ENCODE data around the gene RNF168.
"Not testable (repeated sequence)": the region's sequence is repeated elsewhere in the genome, so short reads cannot be mapped to it uniquely, and the experiment has no call there.

Gene RNF168

GRCh38 chr3:196514913-196515621 is 11.5 kb upstream of the RNF168 start, which contains the start of gene SMCO1:
TSS of gene SMCO1 (minus strand) at chr3:196515346. CDS start at chr3:196515209, 137 bp downstream.
- no peak for DNase-seq (ENCODE audit: low read depth)

GRCh38 chr3:196514350-196514716 is 10.8 kb upstream of the RNF168 start:
- DNase-seq (ENCODE audit: low read depth): no peak

GRCh38 chr3:196513697-196514349 is 10.3 kb upstream of the RNF168 start:
- no peak for DNase-seq (ENCODE audit: low read depth)

- not testable (repeated sequence) for DNase-seq (ENCODE audit: low read depth)
Observed at GRCh38 chr3:196511646-196512425, 8.3 kb upstream of the RNF168 start.

- not testable (repeated sequence) for DNase-seq (ENCODE audit: low read depth)
Observed at GRCh38 chr3:196511108-196511507, 7.5 kb upstream of the RNF168 start.

GRCh38 chr3:196506687-196507086 is 3.1 kb upstream of the RNF168 start:
- no peak for DNase-seq (ENCODE audit: low read depth)

GRCh38 chr3:196504556-196504955 is 988 bp upstream of the RNF168 start:
- DNase-seq (ENCODE audit: low read depth): no peak

GRCh38 chr3:196504077-196504398 is 470 bp upstream of the RNF168 start:
- DNase-seq (ENCODE audit: low read depth): not testable (repeated sequence)

- peak; percentile 34 for DNase-seq (ENCODE audit: low read depth)
Observed at GRCh38 chr3:196502775-196503195, 783 bp downstream of the RNF168 start.

GRCh38 chr3:196501316-196502044 is 2.1 kb downstream of the RNF168 start:
- peak; percentile 25 for DNase-seq (ENCODE audit: low read depth)

- no peak for DNase-seq (ENCODE audit: low read depth)
Observed at GRCh38 chr3:196499807-196500524, 3.6 kb downstream of the RNF168 start.

- no peak for DNase-seq (ENCODE audit: low read depth)
Observed at GRCh38 chr3:196499061-196499460, 4.5 kb downstream of the RNF168 start.

- DNase-seq (ENCODE audit: low read depth): no peak
Observed at GRCh38 chr3:196498297-196498696, 5.3 kb downstream of the RNF168 start.

- no peak for DNase-seq (ENCODE audit: low read depth)
Observed at GRCh38 chr3:196496183-196496582, 7.4 kb downstream of the RNF168 start.

GRCh38 chr3:196493292-196493691 is 10.3 kb downstream of the RNF168 start:
- no peak for DNase-seq (ENCODE audit: low read depth)

GRCh38 chr3:196492080-196492479 is 11.5 kb downstream of the RNF168 start:
- DNase-seq (ENCODE audit: low read depth): no peak

GRCh38 chr3:196489747-196490146 is 13.8 kb downstream of the RNF168 start:
- DNase-seq (ENCODE audit: low read depth): no peak

- no peak for DNase-seq (ENCODE audit: low read depth)
Observed at GRCh38 chr3:196486263-196486662, 17.3 kb downstream of the RNF168 start.

GRCh38 chr3:196477678-196478077 is 25.9 kb downstream of the RNF168 start:
- DNase-seq (ENCODE audit: low read depth): no peak

- no peak for DNase-seq (ENCODE audit: low read depth)
Observed at GRCh38 chr3:196472286-196472685, 31.3 kb downstream of the RNF168 start.

GRCh38 chr3:196471551-196471950 is 32.0 kb downstream of the RNF168 start:
- no peak for DNase-seq (ENCODE audit: low read depth)

- not testable (repeated sequence) for DNase-seq (ENCODE audit: low read depth)
Observed at GRCh38 chr3:196470182-196470581, 33.4 kb downstream of the RNF168 start.
